IMR-90 (cell line): ENCODE measurements around the gene TPI1.

Source experiments
- BHLHE40 ChIP-seq: fragments of 150-350 bp; IDR thresholded peaks from 2 replicates; pipeline ENCODE4 v1.6.1; 2016; ENCODE audit warnings: mild to moderate bottlenecking, low read depth, low read length
- CHD1 ChIP-seq: IDR thresholded peaks from 2 replicates; pipeline ENCODE4 v1.6.1; 2012; ENCODE audit warnings: low read depth, low read length, improper control_type of control experiment
- FOS ChIP-seq: fragments of 150-350 bp; IDR thresholded peaks from 2 replicates; pipeline ENCODE4 v1.6.1; 2016; ENCODE audit warnings: low read depth, low read length
- MXI1 ChIP-seq: IDR thresholded peaks from 2 replicates; pipeline ENCODE4 v1.6.1; 2012; ENCODE audit warnings: low read depth, mild to moderate bottlenecking, low read length, moderate library complexity, borderline replicate concordance
- POLR2A ChIP-seq: IDR thresholded peaks from 2 replicates; pipeline ENCODE4 v1.6.1; 2012; ENCODE audit warnings: mild to moderate bottlenecking, low read depth, low read length
- RAD21 ChIP-seq: IDR thresholded peaks from 2 replicates; pipeline ENCODE4 v1.6.1; 2012; ENCODE audit warnings: low read length, improper control_type of control experiment
- TF ChIP-seq, protein P1 (sequence below): conservative IDR thresholded peaks from 2 replicates; pipeline ENCODE4 v1.5.1; 2012; ENCODE audit warnings: mild to moderate bottlenecking, low read depth, low read length, improper control_type of control experiment
- TF ChIP-seq, protein P2 (sequence below): fragments of 150-350 bp; IDR thresholded peaks from 2 replicates; pipeline ENCODE4 v1.6.1; 2017; ENCODE audit warnings: mild to moderate bottlenecking, antibody characterized with exemption, low read length, low read depth

GRCh38 chr12:6909421-6910145 lies 42.3 kb downstream of the TPI1 start:
- TF ChIP-seq MXI1 (no peak), CHD1 (no peak), RAD21 (no peak), FOS (no peak), BHLHE40 (no peak), POLR2A (no peak)
- TF ChIP-seq, protein P1, sequence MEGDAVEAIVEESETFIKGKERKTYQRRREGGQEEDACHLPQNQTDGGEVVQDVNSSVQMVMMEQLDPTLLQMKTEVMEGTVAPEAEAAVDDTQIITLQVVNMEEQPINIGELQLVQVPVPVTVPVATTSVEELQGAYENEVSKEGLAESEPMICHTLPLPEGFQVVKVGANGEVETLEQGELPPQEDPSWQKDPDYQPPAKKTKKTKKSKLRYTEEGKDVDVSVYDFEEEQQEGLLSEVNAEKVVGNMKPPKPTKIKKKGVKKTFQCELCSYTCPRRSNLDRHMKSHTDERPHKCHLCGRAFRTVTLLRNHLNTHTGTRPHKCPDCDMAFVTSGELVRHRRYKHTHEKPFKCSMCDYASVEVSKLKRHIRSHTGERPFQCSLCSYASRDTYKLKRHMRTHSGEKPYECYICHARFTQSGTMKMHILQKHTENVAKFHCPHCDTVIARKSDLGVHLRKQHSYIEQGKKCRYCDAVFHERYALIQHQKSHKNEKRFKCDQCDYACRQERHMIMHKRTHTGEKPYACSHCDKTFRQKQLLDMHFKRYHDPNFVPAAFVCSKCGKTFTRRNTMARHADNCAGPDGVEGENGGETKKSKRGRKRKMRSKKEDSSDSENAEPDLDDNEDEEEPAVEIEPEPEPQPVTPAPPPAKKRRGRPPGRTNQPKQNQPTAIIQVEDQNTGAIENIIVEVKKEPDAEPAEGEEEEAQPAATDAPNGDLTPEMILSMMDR = no peak
- TF ChIP-seq, protein P2, sequence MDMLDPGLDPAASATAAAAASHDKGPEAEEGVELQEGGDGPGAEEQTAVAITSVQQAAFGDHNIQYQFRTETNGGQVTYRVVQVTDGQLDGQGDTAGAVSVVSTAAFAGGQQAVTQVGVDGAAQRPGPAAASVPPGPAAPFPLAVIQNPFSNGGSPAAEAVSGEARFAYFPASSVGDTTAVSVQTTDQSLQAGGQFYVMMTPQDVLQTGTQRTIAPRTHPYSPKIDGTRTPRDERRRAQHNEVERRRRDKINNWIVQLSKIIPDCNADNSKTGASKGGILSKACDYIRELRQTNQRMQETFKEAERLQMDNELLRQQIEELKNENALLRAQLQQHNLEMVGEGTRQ = no peak
